ENCODE data around the gene MID1IP1.

MID1IP1 gene

DNA sequence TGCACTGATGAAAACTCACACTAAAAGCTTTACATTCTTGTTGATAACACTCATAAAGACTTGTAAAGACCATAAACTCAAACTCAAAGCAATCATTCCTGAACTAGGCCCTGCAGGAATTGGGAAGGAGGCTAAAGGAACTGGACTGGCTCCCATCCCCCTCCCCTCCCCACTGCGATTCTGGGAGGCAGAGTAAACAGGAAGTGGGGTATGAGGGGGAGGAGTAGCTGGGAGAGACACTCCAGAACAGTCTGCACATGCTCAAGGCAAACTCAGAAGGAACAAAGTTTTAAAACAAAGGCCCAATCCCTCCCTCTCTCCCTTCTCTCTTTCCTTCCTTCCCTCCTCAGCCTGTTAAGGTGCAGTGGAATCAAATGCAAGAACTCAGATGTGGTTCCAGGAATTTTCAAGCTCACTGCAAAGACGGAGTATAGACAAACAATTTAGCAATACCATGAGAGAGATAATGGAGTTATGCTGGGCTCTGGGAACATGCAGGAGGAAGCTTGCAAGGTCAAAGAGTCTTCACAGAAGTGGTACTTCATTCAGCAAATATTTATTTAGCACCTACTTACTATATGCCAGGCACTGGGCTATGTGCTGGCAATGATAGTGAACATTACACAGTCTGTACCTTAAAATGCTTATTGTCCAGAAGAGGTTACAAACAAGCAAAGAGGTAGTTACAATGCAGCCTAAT is 15.9 kb downstream of the MID1IP1 start:
- DNase-seq = no peak

DNA sequence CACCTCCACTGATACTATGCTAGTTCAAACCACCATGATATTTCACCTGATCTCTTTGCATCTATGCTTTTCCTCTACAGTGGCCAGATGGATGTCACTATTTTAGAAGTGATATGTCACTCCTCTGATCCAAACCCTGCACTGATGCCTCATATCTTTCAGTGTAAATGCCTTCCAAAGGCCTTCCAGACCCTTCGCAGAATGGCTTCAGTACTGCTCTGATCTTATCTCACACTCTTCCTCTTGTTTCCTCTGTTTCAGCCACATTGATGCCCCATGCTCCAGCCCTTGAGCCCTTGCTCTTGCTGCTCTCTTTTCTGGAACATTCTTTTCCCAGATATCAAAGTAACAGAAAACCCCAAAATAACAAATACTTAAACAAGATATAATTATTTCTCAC is 17.9 kb downstream of the MID1IP1 start:
- no peak for DNase-seq

DNA sequence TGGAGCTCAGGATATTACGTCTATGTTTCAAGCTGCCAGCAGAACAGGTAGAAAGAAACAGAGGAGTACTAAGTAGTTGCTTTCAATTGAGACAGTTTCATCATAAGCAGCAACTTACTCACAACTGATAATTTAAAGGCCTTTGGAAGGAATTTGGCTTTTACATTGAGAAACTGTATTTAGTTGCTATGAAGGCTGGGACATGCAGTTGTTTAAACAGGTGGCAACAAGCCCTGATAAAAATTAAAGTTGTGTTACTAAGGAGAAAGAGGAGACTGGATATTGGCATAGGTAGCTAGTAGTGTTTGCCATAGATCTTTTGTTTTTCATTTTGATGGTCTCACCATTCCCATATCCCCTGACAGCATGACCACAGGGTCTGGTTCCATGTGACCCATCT is 18.4 kb downstream of the MID1IP1 start:
- DNase-seq = no peak

DNA sequence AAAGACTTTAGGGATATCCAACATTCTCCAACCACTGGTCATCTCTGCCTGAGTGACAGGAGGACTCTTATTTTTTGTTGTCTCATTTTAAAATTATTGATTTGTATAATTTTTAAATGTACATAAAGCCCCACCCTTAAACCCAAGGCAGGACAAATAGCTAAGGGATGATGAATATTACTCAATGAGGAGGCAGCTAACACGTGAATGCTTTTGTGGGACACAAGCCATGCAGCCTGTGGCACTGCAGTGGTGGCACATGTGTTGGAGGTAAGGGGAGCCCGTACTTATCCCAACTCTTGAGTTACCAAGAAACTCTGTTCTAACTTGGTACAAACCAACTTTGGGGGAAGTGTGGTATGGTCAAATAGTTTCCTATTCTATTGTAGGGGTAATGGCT is 19.5 kb downstream of the MID1IP1 start:
- no peak for DNase-seq

DNA sequence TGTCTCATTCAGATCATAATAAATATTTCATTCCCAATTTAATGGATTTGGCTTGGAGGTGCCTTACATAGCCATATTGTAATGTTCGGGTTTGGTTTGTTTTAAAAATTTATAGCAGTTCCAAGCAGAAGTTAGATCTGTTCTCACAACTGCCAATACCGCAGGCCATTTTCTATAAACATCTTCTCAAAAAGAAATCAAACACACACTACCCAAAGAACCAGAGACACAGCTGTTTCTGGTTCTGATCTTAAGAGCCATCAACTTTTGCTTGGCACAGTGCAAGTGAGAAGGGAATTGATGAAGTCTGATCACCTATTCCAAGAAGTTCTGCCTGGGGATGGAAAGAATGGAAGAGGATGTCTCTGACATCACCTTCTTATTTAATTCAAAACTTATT is 22.9 kb downstream of the MID1IP1 start:
- no peak for DNase-seq

DNA sequence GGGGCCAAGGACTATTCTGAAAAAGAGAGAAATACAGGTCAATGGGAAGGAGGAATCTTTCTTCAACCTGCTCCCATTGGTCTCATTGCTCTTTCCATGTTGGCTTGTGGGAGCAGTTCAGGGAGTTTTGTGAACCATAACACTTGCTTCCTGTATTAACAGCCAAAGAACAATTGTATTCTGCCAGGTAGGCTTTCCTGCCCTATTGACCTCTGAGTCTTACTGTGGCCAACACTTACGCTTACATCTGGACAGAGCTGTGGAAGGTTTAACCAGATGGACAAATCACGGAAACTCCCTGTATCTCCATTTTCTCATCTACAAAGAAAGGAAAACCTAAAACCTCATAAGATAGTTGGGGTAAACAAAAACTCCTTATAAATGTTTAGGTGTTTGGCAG is 30.7 kb downstream of the MID1IP1 start:
- DNase-seq = no peak

DNA sequence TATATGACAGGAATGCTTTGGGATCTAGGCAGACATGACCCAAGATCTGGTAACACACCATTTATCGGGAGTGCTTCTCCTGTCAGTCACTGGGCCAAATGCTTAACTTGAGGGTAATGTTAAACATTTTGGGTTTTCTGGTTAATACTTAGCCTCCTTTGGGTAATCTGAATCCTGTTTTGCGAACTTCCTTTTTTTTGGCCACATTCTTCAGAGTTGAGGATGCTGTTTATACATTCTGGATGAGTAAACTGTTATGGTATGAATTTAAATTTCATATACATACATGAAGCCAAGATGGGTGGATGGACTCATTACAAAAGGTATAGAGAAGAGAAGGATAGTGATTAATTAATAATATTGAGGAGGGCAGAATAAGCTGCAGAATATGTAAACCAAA is 36.1 kb downstream of the MID1IP1 start:
- no peak for DNase-seq

DNA sequence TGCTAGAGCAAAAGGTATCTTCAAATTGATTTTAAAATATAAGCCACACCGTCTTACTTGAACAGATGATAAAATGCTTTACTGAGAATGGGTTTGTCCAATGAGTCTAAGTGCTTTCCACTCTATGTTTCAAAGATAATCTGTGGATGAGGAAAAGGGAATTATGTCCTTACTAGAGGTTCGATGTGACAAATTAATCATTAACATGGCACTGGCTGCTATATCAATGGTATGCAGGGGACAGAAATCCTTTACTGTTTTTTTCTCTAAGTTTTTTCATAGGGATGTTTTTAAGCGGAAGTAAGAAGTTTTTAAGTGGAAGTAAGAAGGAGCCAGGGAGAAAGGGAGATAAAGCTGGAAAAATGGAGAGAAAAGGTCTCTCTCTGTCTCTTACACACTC is 38.0 kb downstream of the MID1IP1 start:
- no peak for DNase-seq

DNA sequence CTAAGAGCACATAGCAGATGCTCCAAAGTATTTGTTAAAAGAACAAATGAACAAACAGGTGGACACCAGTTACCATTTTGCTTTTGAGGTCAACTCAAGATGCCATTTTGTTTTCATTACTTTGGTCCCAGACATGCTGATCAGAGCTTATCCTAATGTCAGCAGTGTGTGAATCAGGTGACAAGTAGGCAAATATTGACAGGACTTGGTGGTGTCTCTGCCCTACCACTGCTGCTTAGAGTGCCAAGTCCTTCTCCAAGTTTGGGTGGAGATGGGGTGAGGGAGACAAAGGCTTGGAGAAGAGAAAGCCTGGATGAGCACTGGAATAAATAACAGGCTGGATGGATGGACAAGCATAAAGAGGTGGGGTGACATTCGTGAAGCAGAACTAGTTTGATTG is 38.7 kb downstream of the MID1IP1 start:
- no peak for DNase-seq

DNA sequence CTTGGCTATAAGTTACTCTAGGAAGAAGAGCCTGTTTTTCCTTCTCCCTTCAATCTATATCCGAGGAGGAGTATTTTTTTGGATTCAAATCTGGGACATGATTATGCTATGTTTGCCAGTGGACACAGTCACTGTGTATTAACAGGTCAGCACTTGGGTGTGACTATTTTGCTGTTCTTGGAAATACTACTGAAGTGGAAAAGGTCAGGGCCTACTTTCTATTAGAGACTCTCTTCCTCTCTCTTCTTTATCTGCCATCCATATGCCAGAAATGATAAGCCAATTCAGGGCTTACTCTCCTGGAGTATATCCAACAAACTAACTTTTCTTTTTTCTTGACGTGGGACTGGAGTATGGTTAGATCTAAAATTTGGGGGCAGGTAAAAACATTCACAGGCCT is 40.5 kb downstream of the MID1IP1 start:
- no peak for DNase-seq

DNA sequence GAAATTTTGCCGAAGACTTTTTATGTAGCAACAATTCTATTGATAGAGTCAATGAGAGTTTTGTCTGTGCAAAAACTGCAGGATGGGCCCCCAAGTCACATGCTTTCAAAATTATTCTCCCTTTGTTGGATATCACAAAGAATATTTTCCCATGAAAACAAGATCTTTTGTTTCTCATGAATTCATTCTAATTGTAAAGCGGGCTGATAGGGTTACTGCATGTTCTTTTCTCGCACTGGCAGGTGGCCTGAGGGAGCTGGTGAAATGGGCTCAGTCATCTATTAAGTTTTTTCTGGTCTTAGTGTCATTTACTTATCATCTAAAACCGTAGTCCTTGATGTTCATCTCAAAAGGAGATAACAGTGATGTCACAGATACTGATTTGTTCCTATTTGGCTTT is 44.2 kb downstream of the MID1IP1 start:
- DNase-seq = no peak

DNA sequence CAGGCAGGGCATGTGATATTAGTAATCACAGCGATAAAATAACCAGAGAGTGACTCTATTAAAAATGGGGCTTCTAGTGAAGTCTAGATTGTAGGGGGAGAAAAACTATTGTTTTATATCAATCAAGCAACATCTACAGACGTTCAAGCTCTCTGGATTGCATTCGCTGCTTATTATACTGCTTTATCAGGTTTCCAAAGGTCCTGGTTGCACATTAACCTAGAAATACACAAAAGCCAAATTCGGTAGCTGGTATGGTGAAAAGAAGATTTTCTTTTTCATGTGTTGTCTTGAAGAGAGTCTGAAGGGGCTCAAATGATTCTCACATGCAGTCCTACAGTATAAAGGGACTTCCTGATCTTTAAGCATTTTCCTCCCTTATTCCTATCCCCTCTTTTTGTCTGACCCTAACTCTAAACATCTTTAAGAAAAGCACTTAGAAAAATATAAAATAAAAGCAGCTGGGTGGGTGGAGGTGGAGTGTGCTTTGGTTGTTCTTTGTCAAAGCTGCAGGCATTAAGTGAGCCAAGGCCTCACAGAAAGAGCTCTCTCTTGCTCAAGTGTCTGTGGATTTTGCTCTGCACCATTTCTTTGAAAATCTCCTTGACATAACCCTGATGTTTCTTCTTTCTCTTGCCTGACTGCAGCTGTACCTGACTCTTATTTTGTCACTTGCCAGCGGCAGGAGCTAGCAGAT is 46.1 kb downstream of the MID1IP1 start:
- DNase-seq = no peak

DNA sequence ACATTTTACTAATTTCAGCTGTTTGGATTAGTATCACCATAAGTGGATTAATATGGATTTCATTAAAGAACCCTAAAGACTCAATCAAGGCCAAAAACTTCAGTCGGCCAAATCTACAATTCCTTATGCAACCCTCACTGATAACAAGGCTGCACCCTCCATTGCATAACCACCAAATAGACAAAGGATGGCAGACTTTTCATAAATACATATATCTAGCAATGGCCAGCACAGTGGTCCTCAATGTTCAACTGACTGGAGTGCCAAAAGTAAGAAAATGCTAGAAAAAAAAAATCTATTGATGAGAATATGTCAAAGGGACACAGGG is 46.6 kb downstream of the MID1IP1 start:
- DNase-seq = no peak

DNA sequence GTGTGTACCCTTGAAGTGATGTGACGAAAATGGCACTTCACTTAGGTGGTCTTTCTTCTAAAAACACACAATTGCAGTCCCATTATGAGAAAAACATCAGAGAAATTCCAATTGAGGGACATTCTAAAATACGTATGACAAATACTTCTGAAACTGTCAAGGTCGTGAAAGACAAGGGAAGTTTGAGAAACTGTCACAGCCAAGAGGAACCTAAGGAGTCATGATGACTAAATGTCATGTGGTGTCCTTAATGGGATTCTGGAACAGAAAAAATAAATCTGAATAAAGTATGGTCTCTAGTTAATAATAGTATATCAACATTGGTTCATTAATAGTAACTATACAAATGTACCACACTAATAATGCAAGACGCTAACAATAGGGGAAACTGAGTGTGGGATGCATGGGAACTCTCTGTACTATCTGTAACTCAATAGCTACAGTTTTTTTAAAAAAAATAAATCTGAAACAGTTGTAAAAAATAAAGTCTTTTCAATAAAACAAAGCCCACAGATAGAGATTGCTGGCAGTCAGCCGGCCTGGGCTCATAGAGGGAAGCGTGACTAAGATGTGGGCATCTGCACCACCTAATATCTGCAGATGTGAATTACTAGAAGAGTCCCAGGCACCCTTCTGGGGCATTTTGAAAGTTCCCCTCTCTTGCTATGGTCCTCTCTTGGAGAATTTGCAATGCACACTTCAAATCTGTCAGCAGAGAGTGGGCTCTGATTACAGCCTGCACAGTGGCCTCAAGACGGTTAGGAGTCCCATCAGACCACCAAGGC is 47.6 kb downstream of the MID1IP1 start:
- no peak for DNase-seq

DNA sequence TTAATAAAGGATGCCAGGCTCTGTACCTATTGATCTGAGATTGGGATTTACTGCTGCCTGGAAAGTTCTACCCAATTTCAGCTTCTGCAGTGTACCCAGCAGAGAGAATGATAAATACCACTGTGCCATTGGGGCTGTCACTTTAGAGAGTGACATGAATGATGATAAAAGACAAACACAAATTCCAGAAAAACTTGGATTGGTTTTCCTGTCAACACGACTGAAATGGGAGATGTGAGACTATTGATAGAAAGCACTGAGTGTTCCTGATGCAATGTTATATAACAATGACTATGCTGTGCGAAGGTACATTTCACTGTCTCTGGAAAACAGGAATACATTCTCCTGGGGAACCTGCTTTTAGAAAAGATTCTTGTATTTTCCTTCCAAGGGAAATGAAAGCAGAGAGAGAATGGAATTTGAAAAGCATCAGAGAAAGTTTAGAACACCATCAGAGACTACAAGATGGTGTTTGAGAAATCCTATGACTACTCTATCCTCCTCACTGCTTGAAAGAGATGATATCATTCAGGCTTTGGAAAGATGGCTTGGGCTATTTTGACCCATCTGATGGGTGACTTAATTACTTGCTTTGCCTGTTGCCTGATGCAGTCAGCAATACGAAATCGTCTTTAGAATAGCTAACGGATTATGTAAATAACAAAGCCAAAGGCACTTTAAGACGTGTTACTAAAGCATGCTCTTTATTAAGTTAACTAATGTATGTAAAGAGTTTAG is 49.7 kb downstream of the MID1IP1 start:
- no peak for DNase-seq

DNA sequence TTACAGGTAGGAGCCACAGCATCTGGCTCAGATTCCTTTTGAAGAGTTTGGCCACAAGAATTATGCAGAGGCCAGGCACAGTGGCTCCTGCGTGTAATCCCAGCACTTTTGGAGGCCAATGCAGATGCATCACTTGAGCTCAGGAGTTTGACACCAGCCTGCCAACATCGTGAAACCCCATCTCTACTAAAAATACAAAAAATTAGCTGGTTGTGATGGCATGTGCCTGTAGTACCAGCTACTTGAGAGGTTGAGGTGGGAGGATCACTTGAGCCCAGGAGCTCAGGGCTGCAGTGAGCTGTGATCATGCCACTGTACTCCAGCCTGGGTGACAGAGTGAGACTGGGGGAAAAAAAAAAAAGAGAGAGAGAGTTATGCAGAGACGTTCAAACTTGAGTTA is 53.0 kb downstream of the MID1IP1 start:
- DNase-seq = no peak
